ENCODE data around the gene ADISSP.

The ADISSP gene

GRCh38 chr20:3767427-3768341 is at the start of gene ADISSP:
TSS of gene ADISSP (minus strand) at chr20:3767753. CDS start at chr20:3760100, 7,653 bp downstream.
- DNase-seq: peak; percentile 99

- DNase-seq: no peak
Measured at GRCh38 chr20:3815703-3816315, 48.3 kb upstream of the ADISSP start.

- no peak for DNase-seq
Measured at GRCh38 chr20:3814928-3815495, 47.5 kb upstream of the ADISSP start.

- DNase-seq: no peak
Measured at GRCh38 chr20:3813848-3814581, 46.5 kb upstream of the ADISSP start.

GRCh38 chr20:3812975-3813847 is 45.7 kb upstream of the ADISSP start:
- DNase-seq: no peak

GRCh38 chr20:3812259-3812681 is 44.7 kb upstream of the ADISSP start:
- DNase-seq: peak; percentile 25

GRCh38 chr20:3811467-3812258 is 44.1 kb upstream of the ADISSP start:
- DNase-seq: peak; percentile 98

GRCh38 chr20:3808544-3808943 is 41.0 kb upstream of the ADISSP start:
- DNase-seq: no peak

- DNase-seq: no peak
Measured at GRCh38 chr20:3804781-3805180, 37.2 kb upstream of the ADISSP start.

- no peak for DNase-seq
Measured at GRCh38 chr20:3804254-3804751, 36.8 kb upstream of the ADISSP start.

- DNase-seq: no peak
Measured at GRCh38 chr20:3803854-3804253, 36.3 kb upstream of the ADISSP start.

- no peak for DNase-seq
Measured at GRCh38 chr20:3803289-3803688, 35.7 kb upstream of the ADISSP start.

- DNase-seq: no peak
Measured at GRCh38 chr20:3802524-3803239, 35.1 kb upstream of the ADISSP start.

GRCh38 chr20:3801846-3802245 is 34.3 kb upstream of the ADISSP start:
- no peak for DNase-seq

GRCh38 chr20:3801299-3801698 is 33.7 kb upstream of the ADISSP start:
- no peak for DNase-seq

- no peak for DNase-seq
Measured at GRCh38 chr20:3800878-3801260, 33.3 kb upstream of the ADISSP start.

GRCh38 chr20:3800256-3800877 is 32.8 kb upstream of the ADISSP start:
- DNase-seq: no peak

- no peak for DNase-seq
Measured at GRCh38 chr20:3798908-3799248, 31.3 kb upstream of the ADISSP start.

- DNase-seq: no peak
Measured at GRCh38 chr20:3798373-3798768, 30.8 kb upstream of the ADISSP start.

All from hematopoietic multipotent progenitor cell treated with erythropoietin and hydrocortisone succinate and interleukin-3 and kit ligand, for 4 days (in vitro differentiated cells).